GM12801 (cell line): ENCODE results near the gene RPS6KA3.

Experiments used
- TF ChIP-seq, protein P1 (sequence below): IDR thresholded peaks from one replicate; pipeline ENCODE4 v1.5.1; 2011; ENCODE audit warnings: control low read depth; ENCODE audit not compliant: insufficient read length; ENCODE audit errors: extremely low read depth

Gene RPS6KA3

DNA sequence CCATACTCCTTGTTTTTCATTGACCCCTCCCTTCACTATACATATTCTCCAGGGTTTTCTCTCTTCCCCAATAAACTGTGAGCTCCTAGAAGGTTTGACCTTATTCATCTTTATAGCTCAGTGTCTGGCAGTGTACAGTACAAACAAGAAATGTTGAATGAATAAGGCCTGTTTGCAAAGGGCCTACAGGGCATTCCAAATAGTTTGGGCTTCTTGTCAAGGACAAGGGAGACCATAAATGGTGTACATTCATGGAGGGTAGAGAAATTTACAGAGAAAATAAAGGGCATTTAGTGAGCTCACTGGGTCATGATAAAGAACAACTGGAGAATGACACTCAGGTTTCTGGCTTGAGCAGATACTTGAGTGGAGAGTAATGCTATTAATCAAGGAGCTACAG is 77.5 kb downstream of the RPS6KA3 start:
- TF ChIP-seq, protein P1, sequence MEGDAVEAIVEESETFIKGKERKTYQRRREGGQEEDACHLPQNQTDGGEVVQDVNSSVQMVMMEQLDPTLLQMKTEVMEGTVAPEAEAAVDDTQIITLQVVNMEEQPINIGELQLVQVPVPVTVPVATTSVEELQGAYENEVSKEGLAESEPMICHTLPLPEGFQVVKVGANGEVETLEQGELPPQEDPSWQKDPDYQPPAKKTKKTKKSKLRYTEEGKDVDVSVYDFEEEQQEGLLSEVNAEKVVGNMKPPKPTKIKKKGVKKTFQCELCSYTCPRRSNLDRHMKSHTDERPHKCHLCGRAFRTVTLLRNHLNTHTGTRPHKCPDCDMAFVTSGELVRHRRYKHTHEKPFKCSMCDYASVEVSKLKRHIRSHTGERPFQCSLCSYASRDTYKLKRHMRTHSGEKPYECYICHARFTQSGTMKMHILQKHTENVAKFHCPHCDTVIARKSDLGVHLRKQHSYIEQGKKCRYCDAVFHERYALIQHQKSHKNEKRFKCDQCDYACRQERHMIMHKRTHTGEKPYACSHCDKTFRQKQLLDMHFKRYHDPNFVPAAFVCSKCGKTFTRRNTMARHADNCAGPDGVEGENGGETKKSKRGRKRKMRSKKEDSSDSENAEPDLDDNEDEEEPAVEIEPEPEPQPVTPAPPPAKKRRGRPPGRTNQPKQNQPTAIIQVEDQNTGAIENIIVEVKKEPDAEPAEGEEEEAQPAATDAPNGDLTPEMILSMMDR: no peak

DNA sequence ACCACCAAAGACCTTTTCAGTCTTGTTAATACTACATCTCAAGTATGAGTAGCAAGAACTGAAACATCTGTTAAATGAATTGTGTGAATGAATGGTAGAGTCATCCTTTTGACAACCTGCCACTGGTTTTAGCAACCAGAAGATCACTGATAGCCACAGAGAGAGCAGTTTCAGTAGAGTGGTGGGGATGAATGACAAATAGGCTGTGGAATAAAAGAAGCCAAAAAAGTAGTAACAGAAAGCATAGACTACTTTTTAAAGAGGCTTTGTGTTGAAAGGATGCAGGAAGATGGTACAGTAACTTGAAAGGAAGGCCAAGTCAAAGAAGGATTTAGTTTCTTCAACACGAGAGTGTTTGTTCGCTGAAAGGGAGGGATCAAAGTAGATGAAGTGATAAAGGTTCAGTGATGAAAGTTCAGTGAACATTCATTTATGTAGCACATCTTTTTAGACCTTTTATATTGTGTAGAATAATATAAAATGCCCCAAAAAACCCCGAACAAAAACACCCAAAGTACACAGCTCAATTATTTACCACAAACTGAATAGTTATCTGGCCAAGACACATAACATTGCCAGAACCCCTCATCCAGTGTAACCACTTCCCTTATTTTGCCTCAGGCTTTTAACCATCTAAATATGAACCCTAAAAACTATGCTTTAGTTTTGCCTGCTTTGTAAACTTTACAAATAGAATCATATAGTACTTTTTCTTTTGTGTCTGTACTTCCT is 84.9 kb downstream of the RPS6KA3 start:
- TF ChIP-seq, protein P1: no peak

DNA sequence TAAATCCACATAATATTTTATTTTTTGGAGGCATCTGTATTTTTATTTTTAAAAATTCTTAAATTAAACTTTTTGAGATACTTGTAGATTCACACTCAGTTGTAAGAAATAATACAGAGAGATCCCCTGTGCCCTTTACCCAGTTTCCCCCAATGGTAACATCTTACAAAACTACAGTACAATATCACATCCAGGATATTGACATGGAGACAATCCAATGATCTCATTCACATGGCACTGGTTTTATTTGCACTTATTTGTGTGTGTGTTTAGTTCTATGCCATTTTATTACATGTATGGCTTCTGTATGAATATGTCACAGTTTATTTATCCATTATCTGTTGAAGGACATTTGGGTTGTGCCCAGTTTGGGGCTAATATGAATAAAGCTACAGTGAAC is 89.6 kb downstream of the RPS6KA3 start:
- TF ChIP-seq, protein P1: no peak

DNA sequence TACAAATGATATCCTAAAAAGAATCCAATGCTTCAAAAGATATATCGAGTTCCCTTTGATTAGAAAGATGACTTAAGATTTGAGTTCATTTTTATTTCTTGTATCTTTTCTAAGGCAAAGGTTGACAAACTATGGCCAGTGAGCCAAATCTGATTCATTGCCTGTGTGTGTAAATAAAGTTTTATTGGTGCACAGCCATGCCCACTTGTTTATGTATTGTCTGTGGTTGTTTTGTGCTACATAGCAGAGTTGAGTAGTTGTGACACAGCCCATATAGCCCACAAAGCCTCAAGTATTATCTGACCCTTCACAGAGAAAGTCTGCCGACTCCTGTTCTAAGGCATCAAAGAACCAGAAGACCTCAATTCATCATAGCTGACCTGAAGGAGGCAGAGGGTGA is 92.9 kb downstream of the RPS6KA3 start:
- TF ChIP-seq, protein P1: no peak

DNA sequence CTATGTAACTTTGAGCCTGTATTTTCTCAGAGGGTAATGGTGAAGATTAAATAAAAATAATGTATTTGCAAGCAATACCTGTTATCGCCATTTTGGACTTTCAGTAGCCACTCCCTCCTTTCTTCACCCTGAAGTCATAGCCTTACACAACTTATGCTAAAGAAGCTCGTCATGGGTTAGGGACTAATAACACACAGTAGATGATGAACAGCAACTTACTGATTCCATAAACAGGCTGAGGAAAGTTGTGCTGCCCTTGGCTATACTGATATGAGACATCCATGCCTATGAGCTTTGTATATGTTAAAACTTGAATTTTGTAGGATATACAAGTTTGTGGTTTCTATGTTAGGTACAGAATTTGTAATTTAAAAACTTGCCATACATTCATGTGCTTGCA is 93.4 kb downstream of the RPS6KA3 start:
- TF ChIP-seq, protein P1: no peak

DNA sequence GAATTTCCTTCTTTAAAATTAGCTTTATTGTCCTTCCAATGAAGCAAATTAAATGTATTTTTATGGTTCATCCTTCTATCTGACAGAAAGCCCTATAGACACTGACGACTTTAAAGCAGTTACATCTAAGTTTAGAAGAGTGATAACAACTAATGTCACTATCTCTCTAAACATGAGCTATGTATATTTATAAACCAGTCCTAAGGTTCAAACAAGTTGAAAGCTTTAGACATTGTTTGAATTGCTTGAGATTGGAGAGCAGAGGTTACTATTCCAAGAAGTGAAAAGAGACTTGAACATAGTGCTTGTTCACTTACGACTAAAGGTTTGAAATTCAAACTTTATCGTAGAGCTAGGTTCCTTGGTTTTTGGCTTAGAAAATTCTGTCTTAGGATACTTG is 94.8 kb downstream of the RPS6KA3 start:
- TF ChIP-seq, protein P1: no peak

DNA sequence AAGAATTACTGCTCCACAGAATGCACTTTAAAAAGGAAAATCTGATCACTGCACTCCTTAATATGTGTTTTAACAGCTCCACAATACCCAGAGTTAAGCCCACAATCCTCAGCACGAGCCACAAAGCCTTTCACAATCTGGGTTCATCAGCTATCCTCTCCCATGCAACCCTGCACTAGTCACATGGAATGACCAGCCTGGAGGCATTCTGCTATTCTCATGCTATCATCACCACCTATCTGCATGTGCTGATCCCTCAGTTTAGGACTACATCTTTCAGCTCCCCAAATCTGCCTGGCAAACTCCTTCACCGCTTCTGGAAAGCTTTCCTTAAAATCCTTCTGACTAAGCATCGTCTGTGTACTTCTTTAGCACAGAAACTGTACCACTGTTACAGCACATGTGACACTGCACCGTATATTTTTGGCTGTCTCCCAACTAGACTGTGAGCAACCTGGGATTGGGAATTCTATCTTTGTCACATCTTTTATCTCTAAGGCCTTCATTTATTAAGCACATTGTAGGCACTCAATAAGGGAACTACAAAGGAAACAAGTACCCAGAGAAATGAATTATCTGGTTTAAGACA is 106.8 kb downstream of the RPS6KA3 start:
- TF ChIP-seq, protein P1: no peak
